ENCODE measurements around the gene SLC7A1.

GRCh38 chr13:29536853-29537252 lies 58.6 kb downstream of the SLC7A1 start:
- TF ChIP-seq, protein P1, sequence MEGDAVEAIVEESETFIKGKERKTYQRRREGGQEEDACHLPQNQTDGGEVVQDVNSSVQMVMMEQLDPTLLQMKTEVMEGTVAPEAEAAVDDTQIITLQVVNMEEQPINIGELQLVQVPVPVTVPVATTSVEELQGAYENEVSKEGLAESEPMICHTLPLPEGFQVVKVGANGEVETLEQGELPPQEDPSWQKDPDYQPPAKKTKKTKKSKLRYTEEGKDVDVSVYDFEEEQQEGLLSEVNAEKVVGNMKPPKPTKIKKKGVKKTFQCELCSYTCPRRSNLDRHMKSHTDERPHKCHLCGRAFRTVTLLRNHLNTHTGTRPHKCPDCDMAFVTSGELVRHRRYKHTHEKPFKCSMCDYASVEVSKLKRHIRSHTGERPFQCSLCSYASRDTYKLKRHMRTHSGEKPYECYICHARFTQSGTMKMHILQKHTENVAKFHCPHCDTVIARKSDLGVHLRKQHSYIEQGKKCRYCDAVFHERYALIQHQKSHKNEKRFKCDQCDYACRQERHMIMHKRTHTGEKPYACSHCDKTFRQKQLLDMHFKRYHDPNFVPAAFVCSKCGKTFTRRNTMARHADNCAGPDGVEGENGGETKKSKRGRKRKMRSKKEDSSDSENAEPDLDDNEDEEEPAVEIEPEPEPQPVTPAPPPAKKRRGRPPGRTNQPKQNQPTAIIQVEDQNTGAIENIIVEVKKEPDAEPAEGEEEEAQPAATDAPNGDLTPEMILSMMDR (IDR thresholded peaks at IDR 0.05; ENCODE audit: insufficient read depth, low read length, poor library complexity, severe bottlenecking) = no peak
- no peak for TF ChIP-seq EZH2phosphoT487 (conservative IDR thresholded peaks at IDR 0.05; ENCODE audit: low read length)
